GM21717 (cell line): Measurements from ENCODE around the gene KDM6A.
"Not testable (repeated sequence)": the region's sequence is repeated elsewhere in the genome, so short reads cannot be mapped to it uniquely, and the experiment has no call there.

Source experiments
- ATAC-seq: cut with Tn5 transposase; IDR thresholded peaks from one replicate; pipeline ENCODE4 v1.9.1; 2021; ENCODE audit warnings: mild to moderate bottlenecking, moderate library complexity; ENCODE audit not compliant: unreplicated experiment

Gene KDM6A

GRCh38 chrX:44915361-44915868, 42.4 kb downstream of the KDM6A start:
- ATAC-seq = no peak

- no peak for ATAC-seq
These were observed 45.7 kb downstream of the KDM6A start for GRCh38 chrX:44918722-44919121.

- ATAC-seq = no peak
These were observed 50.0 kb downstream of the KDM6A start for GRCh38 chrX:44922980-44923379.

GRCh38 chrX:44927398-44927797, 54.4 kb downstream of the KDM6A start:
- no peak for ATAC-seq

GRCh38 chrX:44931441-44931973, 58.5 kb downstream of the KDM6A start:
- no peak for ATAC-seq

- no peak for ATAC-seq
These were observed 62.2 kb downstream of the KDM6A start for GRCh38 chrX:44935172-44935571.

GRCh38 chrX:44935640-44936039, 62.7 kb downstream of the KDM6A start:
- no peak for ATAC-seq

- no peak for ATAC-seq
These were observed 64.6 kb downstream of the KDM6A start for GRCh38 chrX:44937606-44938005.

GRCh38 chrX:44938111-44938510, 65.1 kb downstream of the KDM6A start:
- ATAC-seq = no peak

GRCh38 chrX:44940541-44940940, 67.6 kb downstream of the KDM6A start:
- ATAC-seq = not testable (repeated sequence)

- ATAC-seq = no peak
These were observed 70.0 kb downstream of the KDM6A start for GRCh38 chrX:44943007-44943406.

GRCh38 chrX:44944894-44945293, 71.9 kb downstream of the KDM6A start:
- no peak for ATAC-seq

- no peak for ATAC-seq
These were observed 72.7 kb downstream of the KDM6A start for GRCh38 chrX:44945736-44946135.

GRCh38 chrX:44946771-44947170, 73.8 kb downstream of the KDM6A start:
- ATAC-seq = no peak

- no peak for ATAC-seq
These were observed 75.0 kb downstream of the KDM6A start for GRCh38 chrX:44947995-44948394.

- no peak for ATAC-seq
These were observed 75.4 kb downstream of the KDM6A start for GRCh38 chrX:44948406-44948805.

- ATAC-seq = no peak
These were observed 76.1 kb downstream of the KDM6A start for GRCh38 chrX:44949125-44949524.

GRCh38 chrX:44950471-44951366, 77.7 kb downstream of the KDM6A start:
- ATAC-seq = not testable (repeated sequence)

GRCh38 chrX:44951572-44952067, 78.6 kb downstream of the KDM6A start:
- no peak for ATAC-seq

- ATAC-seq = no peak
These were observed 79.5 kb downstream of the KDM6A start for GRCh38 chrX:44952329-44953027.

GRCh38 chrX:44953734-44954502, 80.9 kb downstream of the KDM6A start:
- ATAC-seq = no peak
